CD4-positive, alpha-beta T cell treated with Interferon alpha-2 for 1 hour (primary cell): ENCODE results near the gene GUCY2C.
A peak's percentile ranks its signal among the peaks of the same experiment; 100 is the strongest.

Experiments
- DNase-seq, 2 donors: peaks; one replicate each; pipeline ENCODE4 v3.0.0-alpha.2; 2020 to 2022

The GUCY2C gene

DNA sequence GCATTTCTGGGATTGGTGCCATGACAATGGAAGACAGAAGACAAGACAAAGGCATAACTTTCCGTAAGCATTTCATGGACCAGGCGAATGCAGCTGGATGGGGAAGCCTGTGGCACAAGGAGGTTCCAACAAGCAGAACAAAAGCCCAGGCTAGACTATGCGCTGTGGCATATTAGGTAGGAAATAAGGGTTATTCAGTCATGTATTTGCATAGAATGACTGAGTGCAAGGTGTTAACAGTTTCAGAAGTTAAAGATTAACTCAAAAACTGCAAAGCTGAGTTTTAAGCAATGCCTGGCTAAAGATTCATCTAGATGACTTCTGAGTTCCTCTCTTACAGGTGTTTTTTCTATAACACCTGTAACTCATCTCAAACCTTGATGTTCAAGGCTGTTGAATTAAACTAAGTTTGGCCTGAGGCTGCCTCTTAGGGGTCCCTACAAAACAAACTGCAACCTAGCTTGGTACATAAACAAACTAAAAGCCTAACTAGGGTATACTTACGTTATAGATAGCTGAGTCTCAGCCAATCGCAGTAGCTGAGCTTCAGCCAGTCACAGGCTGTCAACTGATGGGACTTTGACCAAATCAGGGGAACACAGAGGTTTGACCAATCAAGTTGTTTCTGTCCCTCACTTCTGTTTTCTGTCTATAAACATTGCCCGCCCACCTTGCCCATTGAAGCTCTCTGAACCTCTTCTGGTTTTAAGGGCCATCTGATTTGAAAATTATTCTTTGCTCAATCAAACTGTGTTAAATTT, 76.5 kb downstream of the GUCY2C start:
- DNase-seq = no peak

DNA sequence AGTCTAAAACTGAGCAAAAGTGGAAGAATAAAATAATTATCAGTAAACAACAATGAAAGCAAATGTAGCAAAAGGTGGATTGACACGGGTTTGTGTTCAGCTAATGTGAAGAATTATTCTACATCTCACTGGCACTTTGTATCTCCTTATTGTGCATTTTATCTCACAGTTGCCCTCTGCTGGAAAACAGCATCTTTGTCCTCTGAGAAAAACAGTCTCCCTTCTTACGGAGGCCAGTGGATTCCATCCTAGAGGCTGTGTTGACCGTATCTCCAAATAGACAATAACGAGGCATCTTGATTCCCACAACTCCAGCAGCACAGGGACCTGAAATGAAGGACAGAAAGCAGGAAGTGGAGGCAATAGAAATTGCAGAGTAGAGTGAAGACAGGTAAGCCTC, 77.4 kb downstream of the GUCY2C start:
- peak in 1 of 2 donors; percentile 35 for DNase-seq

DNA sequence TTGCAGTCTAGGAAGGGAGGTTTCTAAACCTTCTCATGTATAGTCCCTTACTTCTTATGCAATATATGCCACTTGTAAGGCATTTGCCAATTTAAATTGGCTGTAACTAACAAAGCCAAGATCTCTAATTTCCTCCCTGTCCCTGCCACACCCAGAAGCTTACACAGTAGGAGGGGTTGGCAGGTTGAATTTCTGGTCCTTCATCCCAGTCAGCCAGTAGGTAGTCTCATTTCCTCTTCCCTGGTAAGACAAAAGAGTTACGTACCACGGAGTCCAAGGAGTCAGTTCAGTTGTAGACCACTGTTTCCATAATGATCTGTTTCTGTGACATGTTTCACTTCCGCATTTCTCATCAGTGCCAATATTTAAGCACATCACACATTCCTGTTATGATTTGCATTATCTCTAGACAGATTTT, 81.7 kb downstream of the GUCY2C start:
- peak in 1 of 2 donors; percentile 17 for DNase-seq

DNA sequence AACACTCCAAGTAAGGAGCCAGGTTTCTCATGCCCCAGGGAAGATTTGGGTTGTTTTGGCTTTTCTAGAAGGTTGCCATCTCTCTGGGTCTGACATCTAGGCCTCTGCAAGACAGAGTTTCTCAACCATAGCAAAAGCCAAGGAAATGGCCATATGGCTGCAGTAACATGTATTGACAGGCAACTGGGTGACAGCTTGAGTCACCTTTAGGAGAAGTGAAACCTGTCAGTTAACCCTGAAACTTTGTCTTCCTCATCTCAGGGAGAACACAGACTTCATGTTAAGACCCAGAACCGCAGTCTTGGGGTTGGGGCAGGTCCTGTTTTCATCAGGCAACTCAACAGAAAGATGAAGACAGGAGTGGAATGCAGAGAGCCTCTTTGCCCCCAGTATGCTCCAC, 82.7 kb downstream of the GUCY2C start:
- DNase-seq = peak; percentile 2 to 41

DNA sequence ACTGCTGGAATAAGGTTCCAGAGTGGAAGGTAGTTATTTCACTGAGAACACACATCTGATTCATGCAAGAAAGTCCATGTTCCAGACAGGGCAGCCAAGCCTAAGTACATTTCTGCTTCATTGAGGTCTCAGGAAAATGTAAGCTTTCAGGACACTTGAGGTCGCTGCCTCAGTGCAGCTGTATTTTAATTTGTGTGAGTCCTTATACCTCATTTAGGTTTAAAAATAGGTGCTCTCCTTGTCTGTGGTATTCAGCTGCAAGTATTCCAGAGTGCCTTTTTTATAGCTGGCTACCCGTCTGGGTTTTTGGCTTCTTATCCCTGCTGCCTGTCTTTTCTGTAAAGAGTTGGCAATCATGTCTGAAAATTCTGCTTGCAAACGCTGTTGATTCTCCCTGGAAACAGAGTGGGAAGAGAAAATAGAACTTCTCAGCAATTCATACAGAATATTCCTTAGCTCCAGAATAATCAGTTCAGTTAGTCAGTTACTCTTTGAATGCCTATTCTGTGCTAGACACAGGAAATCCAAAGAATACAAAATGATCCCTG, 83.4 kb downstream of the GUCY2C start:
- no peak for DNase-seq

DNA sequence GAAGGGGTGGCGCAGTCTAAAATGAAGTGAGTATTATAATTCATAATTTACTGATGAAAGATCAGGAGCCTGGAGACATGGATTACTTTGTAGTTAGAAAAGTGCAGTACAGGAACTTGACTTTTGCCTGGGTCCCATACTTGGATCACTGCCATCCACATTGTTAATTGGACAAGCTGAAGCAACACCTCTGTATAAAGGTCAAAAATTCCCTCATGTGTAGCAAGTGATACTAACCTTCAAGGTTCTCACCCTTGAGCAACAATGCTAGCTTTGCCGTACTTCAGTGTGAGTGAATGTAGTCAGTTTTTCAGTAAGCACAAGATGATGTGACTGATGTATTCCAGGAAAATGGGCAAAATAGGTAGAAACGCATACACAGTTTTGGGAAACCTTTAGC, 84.1 kb downstream of the GUCY2C start:
- DNase-seq = no peak

DNA sequence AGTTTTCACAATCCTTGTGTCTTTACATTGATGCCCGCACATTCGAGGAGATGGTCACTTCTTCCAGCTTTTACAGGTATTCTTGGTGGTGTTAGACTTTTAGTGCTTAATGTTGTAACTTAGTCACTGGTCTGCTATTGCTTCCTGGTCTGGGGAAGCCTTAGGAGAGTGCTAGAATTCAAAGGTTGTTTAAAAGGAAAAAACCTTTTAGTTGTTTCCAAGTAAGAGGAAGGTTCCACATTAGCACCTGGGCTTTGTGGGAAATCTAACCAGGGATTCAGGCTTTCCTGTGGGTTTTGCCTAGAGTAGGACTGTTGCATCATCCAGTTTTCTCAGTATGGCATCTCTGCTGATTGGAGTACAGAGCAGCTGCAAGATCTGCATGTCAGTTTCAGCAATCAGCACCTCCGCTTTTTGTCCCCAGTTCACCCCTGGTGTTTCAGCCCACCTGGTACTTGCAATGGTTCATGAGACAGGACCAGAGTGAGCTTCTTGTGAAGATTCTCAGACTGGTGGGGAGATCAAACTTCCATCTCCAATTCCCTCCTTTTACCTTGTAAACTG, 84.7 kb downstream of the GUCY2C start:
- DNase-seq = no peak

DNA sequence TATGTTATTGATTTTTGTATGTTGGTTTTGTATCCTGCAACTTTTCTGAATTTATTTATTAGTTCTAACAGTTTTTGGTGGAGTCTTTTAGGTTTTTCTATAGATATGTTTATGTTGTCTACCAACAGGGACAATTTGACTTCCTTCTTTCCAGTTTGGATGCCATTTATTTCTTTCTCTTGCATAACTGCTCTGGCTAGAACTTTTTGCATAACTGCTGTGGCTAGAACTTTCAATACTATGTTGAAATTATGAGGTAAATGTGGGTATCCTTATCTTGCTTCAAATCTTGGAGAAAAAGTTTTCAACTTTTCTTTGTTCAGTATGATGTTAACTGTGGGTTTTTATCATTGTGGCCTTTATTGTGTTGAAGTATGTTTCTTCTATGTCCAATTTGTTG, 88.8 kb downstream of the GUCY2C start:
- DNase-seq = no peak

DNA sequence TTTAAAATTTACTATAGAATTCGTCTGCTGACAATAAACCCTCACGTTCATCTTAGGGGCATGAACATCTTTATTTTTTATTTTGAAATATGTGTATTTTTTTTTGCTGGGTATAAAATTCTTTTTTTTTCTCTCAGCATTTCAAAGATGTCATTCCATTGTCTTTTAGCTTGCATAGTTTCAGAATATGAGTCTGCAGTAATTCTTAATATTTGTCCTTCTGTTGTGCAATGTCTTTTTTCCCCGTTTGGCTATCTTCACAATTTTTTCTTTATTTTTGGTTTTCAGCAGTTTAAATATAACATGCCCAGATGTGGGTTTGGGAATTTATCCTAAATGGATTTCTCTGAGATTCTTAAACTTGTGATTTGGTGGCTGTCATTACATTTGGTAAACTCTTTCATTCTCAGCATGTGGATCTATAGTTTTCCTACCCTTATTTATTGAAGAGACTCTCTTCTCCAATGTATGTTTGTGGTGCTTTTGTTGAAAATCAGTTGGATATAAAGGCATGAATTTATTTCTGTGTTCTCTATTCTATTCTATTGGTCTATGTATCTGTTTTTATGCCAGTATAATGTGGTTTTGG, 90.9 kb downstream of the GUCY2C start:
- no peak for DNase-seq

DNA sequence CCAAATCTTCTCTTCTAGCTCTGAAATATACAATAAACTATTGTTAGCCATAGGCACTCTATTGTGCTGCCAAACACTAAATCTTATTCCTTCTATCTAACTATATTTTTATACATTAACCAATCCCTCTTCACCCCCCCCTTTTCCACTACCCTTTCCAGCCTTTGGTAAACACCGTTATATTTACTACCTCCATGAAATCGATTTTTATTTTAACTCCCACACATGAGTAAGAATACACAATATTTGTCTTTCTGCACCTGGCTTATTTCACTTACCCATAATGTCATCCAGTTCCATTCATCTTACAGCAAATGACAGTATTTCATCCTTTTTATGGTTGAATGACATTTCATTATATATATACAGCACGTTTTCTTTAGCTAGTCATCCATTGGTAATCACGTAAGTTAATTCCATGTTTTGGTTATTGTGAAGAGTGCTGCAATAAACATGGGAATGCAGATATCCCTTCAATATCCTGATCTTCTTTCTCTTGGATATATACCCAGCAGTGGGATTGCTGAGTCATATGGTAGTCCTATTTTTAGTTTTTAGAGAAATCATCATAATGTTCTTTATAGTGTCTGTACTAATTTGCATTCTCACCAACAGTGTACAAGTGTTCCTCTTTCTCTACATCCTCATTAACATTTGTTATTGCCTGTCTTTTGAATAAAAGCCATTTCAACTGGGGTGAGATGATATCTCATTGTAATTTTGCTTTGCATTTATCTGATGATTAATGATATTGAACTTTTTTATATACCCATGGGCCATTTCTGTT, 94.5 kb downstream of the GUCY2C start:
- no peak for DNase-seq

DNA sequence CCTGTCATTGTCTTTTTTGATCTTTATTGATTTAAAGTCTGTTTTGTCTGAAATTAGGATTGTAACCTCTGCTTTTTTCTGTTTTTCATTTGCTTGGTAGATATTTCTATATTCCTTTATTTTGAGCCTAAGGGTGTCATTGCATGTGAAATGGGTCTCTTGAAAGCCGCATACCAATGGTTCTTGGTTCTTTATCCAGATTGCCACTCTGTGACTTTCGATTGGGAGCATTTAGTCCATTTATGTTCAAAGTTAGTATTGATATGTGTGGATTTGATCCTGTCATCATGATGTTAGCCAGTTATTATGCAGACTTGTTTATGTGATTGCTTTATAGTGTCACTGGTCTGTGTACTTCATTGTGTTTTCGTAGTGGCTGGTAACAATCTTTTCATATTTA, 98.9 kb downstream of the GUCY2C start:
- no peak for DNase-seq

DNA sequence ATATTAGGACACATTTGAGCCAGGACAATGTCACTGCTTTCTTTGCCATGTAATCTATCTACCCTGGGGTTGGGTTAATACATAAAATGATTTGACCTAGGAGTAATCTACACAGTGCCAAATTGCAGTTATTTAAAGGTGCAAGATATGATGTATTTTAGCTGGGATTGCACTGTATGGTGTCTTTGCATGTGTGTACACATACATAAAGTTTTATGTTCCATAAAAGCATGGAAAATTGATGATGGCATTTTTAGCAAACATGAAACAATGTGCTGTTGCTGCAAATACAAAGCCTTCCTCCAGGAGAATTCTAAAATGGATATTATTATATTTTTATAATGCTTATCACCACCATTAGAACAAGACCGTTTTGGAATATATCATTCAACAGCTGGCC, 104.7 kb downstream of the GUCY2C start:
- DNase-seq = no peak

DNA sequence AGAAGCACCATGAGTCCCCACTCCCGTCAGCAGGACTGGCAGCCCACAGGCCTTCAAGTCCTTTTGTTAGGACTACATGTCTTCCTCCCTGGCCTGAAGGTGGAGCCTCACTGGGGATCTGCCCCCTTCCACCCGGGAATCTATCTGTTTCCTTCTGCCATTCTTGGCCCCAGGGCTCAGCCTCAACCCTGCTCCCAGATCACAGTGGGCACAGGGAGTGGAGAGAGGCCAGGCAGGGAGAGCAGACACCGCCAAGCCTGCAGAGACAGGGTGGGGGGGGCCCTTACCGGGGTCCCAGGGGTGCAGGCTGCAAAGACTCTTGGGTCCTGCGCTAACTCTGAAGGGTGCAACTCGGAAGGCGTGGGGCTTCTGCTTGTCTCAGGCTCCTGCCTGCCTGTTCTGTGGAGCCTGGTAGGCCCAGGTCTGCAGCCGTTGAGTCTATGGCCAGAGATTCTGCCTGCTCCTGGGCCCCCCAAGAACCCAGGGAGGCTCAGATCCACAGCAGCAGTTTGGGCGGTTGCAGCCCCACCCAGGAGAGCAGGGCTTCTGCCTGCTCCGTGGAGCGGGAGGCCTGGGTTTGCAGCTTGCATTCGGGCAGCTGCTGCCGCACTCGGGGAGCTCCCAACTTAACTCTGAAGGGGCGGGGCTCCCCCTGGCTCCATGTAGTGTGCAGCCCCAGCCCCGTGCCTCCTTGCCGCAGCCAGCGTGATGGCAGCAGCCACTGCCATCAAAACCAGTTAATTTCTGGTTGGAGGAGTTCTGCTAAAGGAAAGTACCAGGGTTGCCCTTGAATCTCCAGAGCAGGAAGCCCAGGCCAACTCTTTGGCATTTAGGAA, 107.0 kb downstream of the GUCY2C start:
- no peak for DNase-seq

DNA sequence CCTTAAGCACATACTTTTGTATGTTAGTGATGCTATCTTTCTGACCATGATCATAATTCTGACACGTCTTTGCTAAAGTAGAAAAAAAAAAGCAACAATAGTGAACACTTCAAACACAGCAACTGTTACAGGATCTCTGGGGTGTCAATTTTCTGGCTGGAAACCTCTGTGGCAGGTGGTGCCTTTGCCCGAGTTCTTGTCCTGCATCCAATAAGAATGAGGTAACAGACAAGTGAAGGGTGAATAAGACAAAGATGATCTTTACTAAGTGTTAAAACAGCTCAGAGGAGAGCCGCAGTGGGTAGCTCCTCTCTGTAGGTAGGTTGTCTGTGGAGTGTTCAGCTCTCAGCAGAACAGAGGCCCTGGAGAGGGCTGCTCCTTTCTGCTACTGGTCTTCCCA, 107.8 kb downstream of the GUCY2C start:
- no peak for DNase-seq

DNA sequence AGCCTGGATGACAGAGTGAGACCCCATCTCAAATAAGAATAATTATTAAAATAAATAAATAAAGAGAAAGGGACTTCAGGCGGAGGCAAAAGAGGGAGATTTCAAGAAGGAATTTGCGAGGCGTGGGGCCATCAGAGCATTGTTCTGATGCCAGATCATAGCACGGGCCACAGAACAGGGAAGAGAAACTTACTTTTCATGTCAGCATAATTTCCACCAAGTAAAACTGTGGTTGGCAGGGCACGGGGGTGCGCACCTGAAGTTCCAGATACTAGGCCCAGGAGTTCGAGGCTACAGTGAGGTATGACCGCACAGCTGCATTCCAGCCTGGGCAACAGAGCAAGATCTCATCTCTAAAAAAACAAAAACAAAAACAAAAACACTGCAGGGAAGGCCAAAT, 117.8 kb downstream of the GUCY2C start:
- no peak for DNase-seq

DNA sequence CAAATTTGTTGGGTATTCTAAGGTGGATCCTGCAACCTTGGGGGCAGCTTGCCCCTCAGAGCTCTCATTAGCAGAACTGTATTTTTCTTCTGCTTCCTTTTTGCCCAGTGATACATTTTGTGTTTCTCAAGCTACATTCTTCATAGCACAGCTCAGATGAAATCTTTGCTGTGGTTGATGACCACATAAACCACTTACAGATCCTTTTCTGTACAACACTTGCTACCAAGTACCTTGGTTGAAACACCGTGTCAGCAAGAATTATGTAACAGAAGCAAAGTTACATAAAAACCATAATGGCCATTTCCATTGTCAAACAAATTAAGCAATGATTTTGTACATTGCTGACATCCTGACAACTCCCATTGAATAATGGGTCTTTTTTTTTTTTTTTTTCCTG, 119.1 kb downstream of the GUCY2C start:
- peak in 1 of 2 donors; percentile 48 for DNase-seq

DNA sequence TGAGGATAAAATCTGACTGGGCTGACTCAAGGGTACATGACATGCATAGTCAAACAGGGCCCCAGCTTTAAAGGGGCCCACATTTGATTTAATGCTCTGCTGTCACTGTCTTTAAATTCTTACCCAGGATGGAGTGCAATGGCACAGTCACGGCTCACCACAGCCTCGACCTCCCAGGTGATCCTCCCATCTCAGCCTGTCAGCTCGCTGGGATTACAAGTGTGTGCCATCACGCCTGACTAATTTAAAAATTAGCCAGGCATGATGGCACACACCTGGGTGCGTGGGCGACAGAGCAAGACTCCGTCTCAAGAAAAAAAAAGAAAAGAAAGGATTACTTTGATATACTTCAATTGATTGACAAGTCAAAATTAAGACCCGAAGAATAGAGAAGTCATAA, 119.5 kb downstream of the GUCY2C start:
- DNase-seq = no peak

DNA sequence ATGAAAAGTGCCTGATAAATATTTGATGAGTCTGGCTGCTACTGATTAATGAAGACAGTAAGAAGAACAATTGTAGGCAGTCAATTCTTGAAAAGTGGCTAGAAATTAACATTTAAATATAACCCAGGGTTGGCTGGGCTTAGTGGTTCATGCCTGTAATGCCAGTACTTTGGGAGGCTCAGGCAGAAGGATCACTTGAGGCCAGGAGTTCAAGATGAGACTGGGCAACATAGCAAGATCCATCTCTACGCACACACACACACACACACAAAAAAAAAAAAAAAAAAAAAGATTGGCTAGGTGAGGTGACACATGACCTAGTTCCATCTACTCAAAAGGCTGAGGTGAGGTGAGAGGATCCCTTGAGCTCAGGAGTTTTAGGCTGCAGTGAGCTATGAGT, 120.8 kb downstream of the GUCY2C start:
- DNase-seq = no peak

DNA sequence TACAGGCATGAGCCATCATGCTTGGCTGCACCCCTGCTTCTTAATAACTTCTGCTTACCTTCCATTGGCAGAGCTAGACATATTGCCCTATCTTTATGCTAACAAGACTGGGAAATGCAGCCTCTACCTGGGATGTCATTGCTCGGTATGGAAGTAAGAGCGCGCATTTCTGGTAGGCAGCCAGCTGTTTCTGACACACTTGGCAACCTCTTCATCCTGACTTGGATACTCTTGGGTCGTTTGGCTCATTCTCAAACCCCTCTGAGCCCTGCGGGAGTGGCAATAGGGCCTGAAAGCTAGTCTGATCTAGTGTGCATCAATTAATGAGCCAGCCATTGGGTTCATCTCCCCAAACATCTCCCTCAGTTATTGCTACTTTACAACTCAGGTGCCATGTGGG, 123.3 kb downstream of the GUCY2C start:
- DNase-seq = no peak

DNA sequence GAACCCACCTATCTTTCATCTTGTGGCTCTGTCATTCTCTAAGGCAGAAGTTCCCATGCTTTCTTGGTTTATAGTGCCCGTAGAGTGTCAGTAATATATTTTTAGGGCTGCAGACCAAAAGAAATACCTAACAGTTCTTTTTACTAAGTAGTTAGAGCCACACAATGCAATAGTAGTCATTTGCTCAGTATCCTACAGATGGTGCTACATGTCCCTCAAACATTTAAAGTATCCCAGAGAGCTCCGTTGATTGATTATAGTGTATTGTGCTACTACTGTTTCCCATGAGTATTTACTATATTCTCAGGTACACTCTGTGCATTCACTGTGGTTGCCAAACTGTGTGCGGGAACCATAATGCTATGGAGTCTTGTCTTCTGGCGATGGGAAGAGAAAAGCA, 124.0 kb downstream of the GUCY2C start:
- no peak for DNase-seq

DNA sequence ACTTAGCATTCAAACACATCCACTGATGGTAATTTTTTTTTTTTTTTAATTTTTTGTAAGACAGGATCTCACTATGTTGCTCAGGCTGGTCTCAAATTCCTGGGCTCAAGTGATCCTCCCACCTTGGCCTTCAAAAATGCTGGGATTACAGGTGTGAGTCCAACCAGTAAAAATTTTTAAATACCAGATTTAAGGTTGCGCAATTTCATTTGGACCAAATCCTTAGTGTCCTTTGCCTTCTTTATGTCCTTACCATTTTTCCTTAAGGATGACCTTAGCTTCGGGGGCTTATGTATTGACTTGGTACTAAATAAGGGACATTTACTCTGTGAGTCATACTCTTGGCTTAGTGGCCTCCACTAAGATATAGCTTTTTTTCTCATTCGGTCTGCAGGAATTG, 124.6 kb downstream of the GUCY2C start:
- DNase-seq = no peak

DNA sequence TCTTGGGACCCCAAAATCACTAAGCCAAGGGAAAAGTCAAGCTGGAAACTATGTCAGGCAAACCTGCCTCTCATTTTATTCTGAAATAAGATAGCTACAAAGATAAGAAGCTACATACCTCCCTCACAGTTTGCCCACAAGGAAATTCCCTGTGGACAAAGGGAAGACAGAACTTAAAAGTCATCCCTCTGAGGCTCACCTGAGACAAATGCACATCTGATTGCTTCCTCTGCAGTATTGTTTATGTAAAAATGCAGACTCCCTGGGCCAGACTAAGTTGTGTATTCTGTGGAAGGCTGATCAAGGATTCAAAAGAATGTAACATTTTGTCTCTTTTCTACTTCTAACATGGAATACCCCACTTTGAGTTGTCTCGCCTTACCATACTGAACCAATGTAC, 126.2 kb downstream of the GUCY2C start:
- no peak for DNase-seq
